GOT3 (cell line): ENCODE results near the gene ALG14.
"Not testable (repeated sequence)": the region's sequence is repeated elsewhere in the genome, so short reads cannot be mapped to it uniquely, and the experiment has no call there.

ENCODE experiments used
- DNase-seq: peaks from one replicate; lab custom pipeline; 2025; ENCODE audit warnings: mixed read lengths; lab: John Stamatoyannopoulos, UW

The ALG14 gene

DNA sequence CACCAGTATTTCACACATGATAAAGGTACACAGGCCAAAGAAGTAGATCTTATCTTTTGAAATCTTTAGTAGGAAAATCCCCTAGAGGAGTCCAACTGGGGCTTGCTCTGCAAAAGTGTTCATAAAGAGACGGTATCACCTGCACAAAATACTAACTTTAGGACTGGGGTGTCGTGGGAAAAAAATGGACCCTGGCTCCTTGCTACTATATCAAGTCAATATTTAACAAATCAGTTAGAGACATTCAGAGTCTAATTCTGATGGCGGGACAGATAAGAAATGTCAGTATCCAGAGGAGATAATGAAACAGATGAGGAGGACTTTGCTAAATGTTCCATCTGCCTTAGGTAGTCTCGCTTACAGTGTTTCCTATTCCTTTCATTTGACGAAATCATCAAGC, 120.2 kb downstream of the ALG14 start:
- no peak for DNase-seq

DNA sequence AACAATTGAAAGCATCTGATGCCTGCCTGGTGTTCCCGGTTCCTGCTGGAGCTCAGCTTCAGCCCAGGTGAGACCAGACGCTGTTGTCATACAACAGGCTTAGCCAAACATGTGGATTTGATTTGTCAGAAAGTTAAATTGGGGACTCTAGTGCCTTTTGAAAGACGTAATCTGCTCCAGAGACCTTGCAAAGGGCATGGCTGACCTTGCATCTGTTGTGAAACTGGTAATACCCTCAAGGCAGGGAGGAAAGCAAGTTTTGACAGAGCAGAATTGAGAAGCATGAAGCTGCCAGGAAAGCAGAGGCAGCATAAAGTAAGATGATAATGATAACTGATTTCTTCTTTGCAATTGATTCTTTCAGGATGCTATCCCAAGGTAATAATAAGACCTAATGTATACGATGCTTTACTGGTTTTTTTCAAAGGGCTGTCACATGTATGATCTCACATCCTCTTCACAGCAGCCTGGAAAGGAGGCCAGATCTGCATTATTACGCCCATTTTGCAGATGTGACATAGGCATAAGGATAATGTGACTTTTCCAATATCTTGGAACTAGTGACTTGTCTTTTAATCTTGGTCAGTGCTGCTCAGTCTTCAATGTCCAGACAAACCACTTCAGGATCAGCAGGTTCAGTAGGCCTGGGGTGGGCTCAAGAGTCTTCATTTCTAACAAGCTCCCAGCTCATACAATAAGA, 121.1 kb downstream of the ALG14 start:
- DNase-seq = no peak

- DNase-seq = no peak
These were observed 121.7 kb downstream of the ALG14 start for GRCh38 chr1:94951046-94951445.

GRCh38 chr1:94949681-94950661, 122.8 kb downstream of the ALG14 start:
- no peak for DNase-seq

- DNase-seq = no peak
These were observed 125.3 kb downstream of the ALG14 start for GRCh38 chr1:94947437-94947836.

DNA sequence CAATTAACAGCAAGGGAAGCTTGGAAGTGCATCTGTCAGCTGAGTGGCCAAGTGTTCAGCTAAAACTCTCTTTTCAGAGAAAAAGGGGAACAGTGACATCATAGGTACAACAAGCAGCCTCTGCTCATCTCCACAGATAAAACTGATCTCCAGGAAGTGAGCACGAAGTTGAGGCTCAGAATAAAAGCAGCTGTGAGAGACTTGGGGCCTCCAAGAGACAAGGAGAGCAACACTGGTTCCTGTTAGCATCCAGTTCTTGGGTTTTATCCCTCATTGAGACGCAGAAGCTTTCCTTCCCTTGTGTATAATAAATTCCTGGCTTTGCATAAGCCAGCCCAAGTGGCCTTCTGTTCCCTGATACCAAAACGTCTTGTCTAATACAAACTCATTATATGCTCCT, 125.9 kb downstream of the ALG14 start:
- no peak for DNase-seq

- DNase-seq = no peak
These were observed 130.3 kb downstream of the ALG14 start for GRCh38 chr1:94942171-94943128.

DNA sequence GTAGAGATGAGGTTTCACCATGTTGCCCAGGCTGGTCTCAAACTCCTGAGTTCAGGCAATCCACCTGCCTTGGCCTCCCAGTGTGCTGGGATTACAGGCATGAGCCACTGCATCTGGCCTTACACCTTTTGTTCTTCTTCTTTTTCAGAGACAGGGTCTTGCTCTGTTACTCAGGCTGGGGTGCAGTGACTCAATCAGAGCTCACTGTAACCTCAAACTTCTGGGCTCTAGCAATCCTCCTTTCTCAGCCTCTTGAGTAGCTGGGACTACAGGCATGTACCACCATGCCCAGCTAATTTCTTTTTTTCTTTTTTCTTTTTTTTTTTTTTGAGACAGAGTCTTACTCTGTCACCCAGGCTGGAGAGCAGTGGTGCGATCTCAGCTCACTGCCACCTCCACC, 131.3 kb downstream of the ALG14 start:
- DNase-seq = not testable (repeated sequence)

GRCh38 chr1:94940738-94941137, 132.0 kb downstream of the ALG14 start:
- DNase-seq = no peak

DNA sequence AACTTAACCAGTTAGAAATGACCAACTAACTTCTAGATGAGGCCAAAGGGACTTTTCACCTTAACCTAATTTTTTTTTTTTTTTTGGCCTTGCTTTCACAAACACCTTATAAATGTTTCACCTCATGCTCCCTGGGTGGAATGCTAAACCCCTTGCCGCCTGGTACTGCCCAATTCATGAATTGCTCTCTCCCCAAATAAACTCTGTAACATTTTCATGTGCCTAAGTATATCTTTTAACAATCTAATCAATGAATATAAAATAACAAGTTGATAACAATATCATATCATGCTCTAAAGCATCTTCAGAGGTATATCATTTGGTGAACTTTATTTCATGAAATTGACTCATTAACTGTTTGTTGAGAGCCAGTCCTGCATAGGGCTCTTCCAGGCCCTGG, 134.9 kb downstream of the ALG14 start:
- no peak for DNase-seq

- DNase-seq = no peak
These were observed 135.7 kb downstream of the ALG14 start for GRCh38 chr1:94936861-94937620.

DNA sequence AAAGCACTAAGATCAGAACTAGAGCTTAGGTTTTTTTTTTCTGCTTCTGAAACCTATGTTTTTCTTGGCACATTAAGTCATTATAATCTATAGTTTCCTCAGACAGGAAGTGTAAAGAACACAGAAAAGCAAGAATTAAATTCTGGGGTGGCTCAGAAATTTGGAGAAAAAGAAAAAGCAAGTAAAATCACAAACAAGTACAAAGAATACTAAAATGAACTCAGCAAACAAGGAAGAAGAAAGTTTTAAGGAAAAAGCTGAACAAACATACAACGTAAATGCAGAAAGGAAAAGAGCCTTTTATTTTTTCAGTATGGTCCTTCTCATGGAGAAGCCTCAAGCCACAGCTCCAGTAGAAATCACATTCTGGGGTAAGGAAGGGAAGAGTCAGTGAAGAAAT, 137.3 kb downstream of the ALG14 start:
- DNase-seq = no peak

DNA sequence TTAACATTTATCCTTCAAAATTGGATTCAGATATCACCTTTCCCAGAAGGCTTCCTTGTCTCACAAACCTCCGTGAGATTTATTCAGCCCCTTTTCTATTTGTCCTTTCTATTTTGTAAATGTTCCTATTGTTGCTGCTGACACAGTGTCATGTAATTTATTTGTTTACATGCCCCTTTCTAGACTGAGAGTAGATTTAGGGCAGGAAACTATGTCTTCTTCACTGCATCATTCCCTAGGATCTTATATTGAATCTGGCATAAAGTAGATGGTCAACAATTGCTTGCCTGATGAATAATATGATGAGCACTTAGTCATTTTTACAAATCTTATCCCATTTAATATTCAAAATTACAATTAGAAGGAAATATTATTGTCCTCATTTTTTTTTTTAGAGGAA, 137.7 kb downstream of the ALG14 start:
- no peak for DNase-seq

DNA sequence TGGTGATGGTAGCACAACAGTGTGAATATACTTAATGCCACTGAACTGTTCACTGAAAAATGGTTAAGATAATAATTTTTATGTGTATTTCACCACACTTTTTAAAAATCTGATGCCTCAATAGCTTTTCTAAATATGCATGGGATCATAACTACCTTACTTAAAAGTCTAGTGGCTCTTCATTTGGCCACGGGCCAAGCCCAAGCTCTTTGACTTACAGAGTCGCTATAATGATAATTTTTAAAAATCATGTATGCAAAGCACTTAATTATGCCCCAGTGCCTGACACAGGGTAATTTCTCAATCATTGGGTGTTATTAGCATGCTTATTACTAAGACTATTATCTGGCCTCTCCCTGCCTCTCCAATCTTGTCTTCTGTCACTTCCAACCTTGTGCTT, 138.2 kb downstream of the ALG14 start:
- no peak for DNase-seq

DNA sequence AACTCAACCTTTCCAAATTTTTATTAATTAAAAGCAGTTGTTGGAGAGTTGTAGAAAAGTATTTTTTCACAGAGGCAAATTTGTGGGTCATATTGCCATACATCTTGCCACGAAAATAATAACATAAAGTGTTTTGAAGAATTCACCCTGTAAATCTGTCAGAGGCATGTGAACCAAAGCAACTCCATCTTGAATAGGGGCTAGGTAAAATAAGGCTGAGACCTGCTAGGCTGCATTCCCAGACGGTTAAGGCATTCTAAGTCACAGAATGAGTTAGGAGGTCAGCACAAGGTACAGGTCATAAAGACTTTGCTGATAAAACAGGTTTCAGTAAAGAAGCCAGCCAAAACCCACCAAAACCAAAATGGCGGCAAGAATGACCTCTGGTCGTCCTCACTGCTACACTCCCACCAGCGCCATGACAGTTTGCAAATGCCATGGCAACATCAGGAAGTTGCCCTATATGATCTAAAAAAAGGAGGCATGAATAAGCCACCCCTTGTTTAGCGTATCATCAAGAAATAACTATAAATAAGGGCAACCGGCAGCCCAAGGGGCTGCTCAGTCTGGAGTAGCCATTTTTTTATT, 141.4 kb downstream of the ALG14 start:
- DNase-seq = no peak

DNA sequence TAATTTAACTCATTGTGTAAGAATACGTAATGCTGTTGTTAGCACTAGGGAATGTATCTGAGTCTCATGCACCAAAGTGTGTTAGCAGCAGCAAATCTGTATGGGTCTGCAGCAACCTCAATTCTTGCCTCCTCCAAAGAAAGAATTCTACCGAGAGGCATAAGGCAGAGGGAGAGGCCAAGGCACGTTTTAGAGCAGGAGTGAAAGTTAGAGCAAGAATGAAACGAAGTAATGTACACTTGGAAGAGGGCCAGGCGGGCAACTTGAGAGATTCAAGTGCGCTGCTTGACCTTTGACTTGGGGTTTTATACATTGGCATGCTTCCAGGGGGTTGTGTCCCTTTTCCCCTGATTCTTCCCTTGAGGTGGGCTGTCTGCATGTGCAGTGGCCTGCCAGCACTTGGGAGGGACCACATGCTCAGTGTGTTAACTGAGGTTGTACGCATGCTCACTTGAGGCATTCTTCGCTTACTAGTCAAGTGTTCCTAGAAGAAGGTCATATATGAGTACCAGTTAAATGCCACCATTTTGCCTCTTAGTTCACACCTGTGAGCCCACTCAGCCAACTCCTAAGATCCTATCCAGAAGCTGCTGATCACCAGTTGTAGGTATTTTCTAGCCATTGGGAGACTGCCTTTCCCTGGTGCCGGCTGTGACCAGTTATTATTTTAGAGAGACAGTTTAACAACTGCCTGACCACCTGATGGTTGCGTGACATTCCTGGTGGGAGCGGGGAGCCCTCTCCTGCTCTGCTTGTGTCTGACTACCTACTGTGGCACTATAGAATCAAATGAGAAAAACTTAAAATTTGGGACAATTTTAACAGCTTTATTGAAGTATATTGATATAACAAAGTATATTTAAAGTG, 143.2 kb downstream of the ALG14 start:
- no peak for DNase-seq

- no peak for DNase-seq
These were observed 144.3 kb downstream of the ALG14 start for GRCh38 chr1:94928293-94928939.

DNA sequence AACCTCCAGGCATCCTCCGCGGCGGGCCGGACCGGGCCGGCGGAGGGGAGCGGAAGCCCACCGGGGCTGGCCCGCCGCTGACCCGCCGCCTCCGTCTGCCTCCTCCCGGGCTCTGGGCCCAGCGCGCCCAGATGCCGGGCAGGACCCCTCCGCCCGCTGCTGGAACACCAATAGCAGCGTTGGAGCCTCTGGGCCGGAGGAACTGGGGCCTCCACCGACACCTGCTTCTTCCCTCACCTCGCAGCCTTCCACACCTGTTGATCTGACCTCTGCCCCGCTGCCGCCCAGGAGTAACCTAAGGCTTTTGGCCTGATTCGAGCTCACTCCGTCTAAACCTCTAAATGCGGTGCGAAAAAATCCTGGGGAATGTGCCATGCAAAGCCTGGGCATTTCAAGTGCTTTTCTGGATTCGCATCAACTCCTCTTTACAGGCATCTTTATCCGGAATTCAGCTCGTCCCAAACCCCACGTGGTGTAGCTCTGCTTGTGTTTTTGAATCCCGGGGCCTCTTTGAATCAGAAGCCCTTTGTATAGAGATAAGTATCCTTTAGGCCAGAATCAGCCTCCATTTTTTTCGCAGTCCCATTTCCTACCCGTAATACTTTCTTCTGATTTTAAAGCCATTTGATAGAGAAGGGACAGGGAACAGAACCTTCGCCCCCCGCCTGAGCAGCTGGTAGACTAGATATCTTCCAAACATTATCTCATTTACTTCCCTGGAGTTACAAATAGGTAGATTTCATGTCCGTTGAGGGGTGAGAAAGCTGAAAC, 145.2 kb downstream of the ALG14 start:
- DNase-seq = no peak
